GM12878 (cell line): ENCODE measurements around the gene LMBRD1.

ENCODE experiments used
- SIN3A ChIP-seq: IDR thresholded peaks from 2 replicates; pipeline ENCODE4 v1.6.1; 2012; ENCODE audit warnings: low read depth, low read length, improper control_type of control experiment
- STAT3 ChIP-seq: IDR thresholded peaks from 2 replicates; pipeline ENCODE4 v1.6.1; 2011; ENCODE audit warnings: low read depth, low read length, improper control_type of control experiment
- WRNIP1 ChIP-seq: IDR thresholded peaks from 2 replicates; pipeline ENCODE4 v1.6.1; 2011; ENCODE audit warnings: low read depth, low read length, improper control_type of control experiment, borderline replicate concordance
- TF ChIP-seq, protein P1 (sequence below), 3 experiments: IDR thresholded peaks in 2 of 3; conservative IDR thresholded peaks in 1 of 3; 2 replicates each; pipeline ENCODE4 v1.5.1; 2011; ENCODE audit warnings: low read depth in 3 of 3, low read length in 3 of 3, mild to moderate bottlenecking in 3 of 3, control low read depth in 2 of 3, moderate library complexity in 2 of 3, inconsistent platforms in 1 of 3, mixed read lengths in 1 of 3; ENCODE audit not compliant: control insufficient read depth in 2 of 3, insufficient read depth in 1 of 3; ENCODE audit errors: extremely low read depth in 1 of 3

DNA sequence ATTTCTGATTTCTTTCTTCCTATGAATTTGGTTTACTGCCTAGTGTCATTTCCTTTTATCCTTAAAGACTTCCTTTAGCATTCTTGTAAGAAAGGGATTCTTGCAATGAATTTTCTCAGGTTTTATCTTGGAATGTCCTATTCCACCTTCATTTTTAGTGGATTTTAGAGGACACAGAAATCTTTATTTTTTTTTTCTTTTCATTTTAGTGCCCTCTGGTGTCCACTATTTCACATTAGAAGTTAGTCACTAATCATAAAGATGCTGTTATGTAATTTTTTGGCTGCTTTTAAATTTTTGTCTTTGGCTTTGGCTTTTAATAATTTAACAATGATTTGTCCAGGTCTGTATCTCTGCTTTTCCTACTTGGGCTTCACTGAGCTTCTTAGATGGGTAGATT lies 28.1 kb downstream of the LMBRD1 start:
- TF ChIP-seq WRNIP1 (no peak), SIN3A (no peak), STAT3 (no peak)
- TF ChIP-seq, protein P1, sequence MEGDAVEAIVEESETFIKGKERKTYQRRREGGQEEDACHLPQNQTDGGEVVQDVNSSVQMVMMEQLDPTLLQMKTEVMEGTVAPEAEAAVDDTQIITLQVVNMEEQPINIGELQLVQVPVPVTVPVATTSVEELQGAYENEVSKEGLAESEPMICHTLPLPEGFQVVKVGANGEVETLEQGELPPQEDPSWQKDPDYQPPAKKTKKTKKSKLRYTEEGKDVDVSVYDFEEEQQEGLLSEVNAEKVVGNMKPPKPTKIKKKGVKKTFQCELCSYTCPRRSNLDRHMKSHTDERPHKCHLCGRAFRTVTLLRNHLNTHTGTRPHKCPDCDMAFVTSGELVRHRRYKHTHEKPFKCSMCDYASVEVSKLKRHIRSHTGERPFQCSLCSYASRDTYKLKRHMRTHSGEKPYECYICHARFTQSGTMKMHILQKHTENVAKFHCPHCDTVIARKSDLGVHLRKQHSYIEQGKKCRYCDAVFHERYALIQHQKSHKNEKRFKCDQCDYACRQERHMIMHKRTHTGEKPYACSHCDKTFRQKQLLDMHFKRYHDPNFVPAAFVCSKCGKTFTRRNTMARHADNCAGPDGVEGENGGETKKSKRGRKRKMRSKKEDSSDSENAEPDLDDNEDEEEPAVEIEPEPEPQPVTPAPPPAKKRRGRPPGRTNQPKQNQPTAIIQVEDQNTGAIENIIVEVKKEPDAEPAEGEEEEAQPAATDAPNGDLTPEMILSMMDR (IDR thresholded peaks at IDR 0.05 in 2 of 3, conservative IDR thresholded peaks at IDR 0.05 in 1 of 3; ENCODE audit: control insufficient read depth in 2 of 3, extremely low read depth in 1 of 3, insufficient read depth in 1 of 3, low read depth in 3 of 3, low read length in 3 of 3), result 0 out of 6 replicates have a peak, but pooled peaks of 1 of the 3 experiments have one; percentile 13
